Uterus (tissue), 2 donors: ENCODE measurements around the gene TMA7B.

Source experiments
- POLR2A ChIP-seq, 2 donors: fragments of 450-650 bp; IDR thresholded peaks; one replicate each; pipeline ENCODE4 v1.6.1; 2016; ENCODE audit warnings: antibody characterized with exemption in 2 of 2, mild to moderate bottlenecking in 1 of 2, moderate library complexity in 1 of 2
- TF ChIP-seq, protein P1 (sequence below), 4 experiments: fragments of 200-600 bp in 2 of 4; fragments of 450-650 bp in 2 of 4; sonication (generic) in 2 of 4; IDR thresholded peaks; one replicate each; pipeline ENCODE4 v1.5.1; 2016 to 2019; ENCODE audit warnings: antibody characterized with exemption in 4 of 4, mild to moderate bottlenecking in 2 of 4, moderate library complexity in 1 of 4

DNA sequence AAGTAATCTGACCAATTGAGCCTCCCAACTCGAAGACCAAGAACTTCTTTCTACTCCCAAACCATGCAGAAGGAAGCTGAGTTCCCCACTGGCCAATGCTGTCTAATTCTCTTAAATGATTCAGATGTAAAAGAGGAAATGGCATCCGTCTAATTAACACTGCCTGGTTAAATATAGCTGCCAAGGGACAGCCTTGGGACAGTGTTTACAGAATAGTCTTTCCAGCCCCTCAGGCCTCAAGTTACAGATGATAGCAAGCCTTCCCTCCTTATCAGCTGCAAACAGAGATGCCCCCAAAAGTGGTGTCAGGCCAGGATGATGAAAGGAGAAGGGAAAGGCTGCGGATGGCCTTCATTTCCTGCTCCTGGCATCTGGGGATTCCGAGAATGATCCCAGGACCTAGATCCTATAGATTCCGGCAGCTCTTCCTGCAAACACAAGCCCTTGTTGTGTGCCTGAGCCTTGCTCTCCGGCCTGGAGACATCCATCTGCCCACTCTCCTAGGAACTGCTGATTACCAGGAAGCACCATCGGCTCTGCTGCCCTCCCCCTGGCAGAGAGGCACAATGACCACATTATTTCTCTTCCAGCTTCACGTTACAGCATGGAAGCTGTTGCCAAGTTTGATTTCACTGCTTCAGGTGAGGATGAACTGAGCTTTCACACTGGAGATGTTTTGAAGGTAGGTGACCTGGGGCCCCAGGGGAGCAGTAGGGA is 13.5 kb upstream of the TMA7B start:
- no peak for TF ChIP-seq POLR2A (IDR thresholded peaks at IDR 0.05)
- TF ChIP-seq, protein P1, sequence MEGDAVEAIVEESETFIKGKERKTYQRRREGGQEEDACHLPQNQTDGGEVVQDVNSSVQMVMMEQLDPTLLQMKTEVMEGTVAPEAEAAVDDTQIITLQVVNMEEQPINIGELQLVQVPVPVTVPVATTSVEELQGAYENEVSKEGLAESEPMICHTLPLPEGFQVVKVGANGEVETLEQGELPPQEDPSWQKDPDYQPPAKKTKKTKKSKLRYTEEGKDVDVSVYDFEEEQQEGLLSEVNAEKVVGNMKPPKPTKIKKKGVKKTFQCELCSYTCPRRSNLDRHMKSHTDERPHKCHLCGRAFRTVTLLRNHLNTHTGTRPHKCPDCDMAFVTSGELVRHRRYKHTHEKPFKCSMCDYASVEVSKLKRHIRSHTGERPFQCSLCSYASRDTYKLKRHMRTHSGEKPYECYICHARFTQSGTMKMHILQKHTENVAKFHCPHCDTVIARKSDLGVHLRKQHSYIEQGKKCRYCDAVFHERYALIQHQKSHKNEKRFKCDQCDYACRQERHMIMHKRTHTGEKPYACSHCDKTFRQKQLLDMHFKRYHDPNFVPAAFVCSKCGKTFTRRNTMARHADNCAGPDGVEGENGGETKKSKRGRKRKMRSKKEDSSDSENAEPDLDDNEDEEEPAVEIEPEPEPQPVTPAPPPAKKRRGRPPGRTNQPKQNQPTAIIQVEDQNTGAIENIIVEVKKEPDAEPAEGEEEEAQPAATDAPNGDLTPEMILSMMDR (IDR thresholded peaks at IDR 0.05), result no peak
